Caco-2 (cell line): ENCODE measurements around the gene STAC2. TPM values are rescaled to one million over a fixed set of nuclear protein-coding genes. Genes with fewer than 3 reads are reported as not detected.

Experiments
- BruUV-seq: library from RNA; stranded (reverse); fragments of 400-500 nt; replicated peaks from 2 replicates; lab custom pipeline; 2021; lab: Mats Ljungman, UMichigan
- CTCF ChIA-PET: fragments of 300-600 bp; sonication (Branson Sonifier 250); formaldehyde crosslinking; loops from one replicate; lab custom pipeline; 2022; ENCODE audit warnings: antibody characterized with exemption; lab: Charles Lee
- POLR2A ChIA-PET: fragments of 300-600 bp; sonication (Branson Sonifier 250); formaldehyde crosslinking; loops from one replicate; lab custom pipeline; 2022; ENCODE audit warnings: antibody characterized with exemption; lab: Charles Lee
- DNase-seq, 2 experiments: peaks; one replicate each; pipeline versions ENCODE4 v3.0.0 to v3.0.0-alpha.2; 2020 to 2022
- H3K27me3 ChIP-seq: replicated peaks from 2 replicates; pipeline ENCODE4 v1.6.0; 2011; ENCODE audit warnings: low read length; ENCODE audit not compliant: control insufficient read depth, insufficient read depth
- H3K36me3 ChIP-seq: 2 replicates; pipeline ENCODE4 v1.5.1; 2011; ENCODE audit warnings: low read length; ENCODE audit not compliant: control insufficient read depth, insufficient read depth
- H3K4me1 ChIP-seq: fragments of 250-450 bp; sonication (Bioruptor Pico); 2 replicates; pipeline ENCODE4 v1.5.1; 2020; ENCODE audit warnings: mild to moderate bottlenecking
- H3K4me3 ChIP-seq: 2 replicates; pipeline ENCODE4 v1.5.1; 2011; ENCODE audit warnings: low read depth, mild to moderate bottlenecking, control low read depth, low read length
- H3K9me3 ChIP-seq: fragments of 250-450 bp; sonication (Bioruptor Pico); 2 replicates; pipeline ENCODE4 v1.5.1; 2020; ENCODE audit warnings: mild to moderate bottlenecking, moderate library complexity
- H3K27ac Mint-ChIP-seq: one replicate; pipeline ENCODE4 v1.8.0; 2022; ENCODE audit warnings: mixed read lengths; ENCODE audit not compliant: unreplicated experiment
- H3K27me3 Mint-ChIP-seq: one replicate; pipeline ENCODE4 v1.8.0; 2022; ENCODE audit warnings: mixed read lengths; ENCODE audit not compliant: insufficient read depth, unreplicated experiment
- H3K36me3 Mint-ChIP-seq: one replicate; pipeline ENCODE4 v1.8.0; 2022; ENCODE audit warnings: mild to moderate bottlenecking, mixed read lengths; ENCODE audit not compliant: insufficient read depth, unreplicated experiment
- H3K4me1 Mint-ChIP-seq: one replicate; pipeline ENCODE4 v1.8.0; 2022; ENCODE audit warnings: low read depth, mixed read lengths; ENCODE audit not compliant: unreplicated experiment
- H3K4me3 Mint-ChIP-seq: one replicate; pipeline ENCODE4 v1.8.0; 2022; ENCODE audit warnings: mild to moderate bottlenecking, moderate library complexity, mixed read lengths; ENCODE audit not compliant: unreplicated experiment
- H3K9me3 Mint-ChIP-seq: one replicate; pipeline ENCODE4 v1.8.0; 2022; ENCODE audit warnings: mixed read lengths; ENCODE audit not compliant: unreplicated experiment
- CTCF ChIP-seq, 2 experiments: fragments of 200-600 bp in 1 of 2; IDR thresholded peaks; 1 replicate in 1 of 2; 2 replicates in 1 of 2; pipeline versions ENCODE4 v1.5.1 to v1.8.0; 2011 to 2022; ENCODE audit warnings: antibody characterized with exemption in 1 of 2, control low read depth in 1 of 2, inconsistent platforms in 1 of 2, low read depth in 1 of 2, low read length in 1 of 2, mild to moderate bottlenecking in 1 of 2, moderate library complexity in 1 of 2; ENCODE audit not compliant: insufficient read depth in 1 of 2, severe bottlenecking in 1 of 2, unreplicated experiment in 1 of 2
- intact Hi-C: fragments of 100-400 bp; cut with micrococcal nuclease; formaldehyde crosslinking; loops from one replicate; pipeline ENCODE4 v1.10.0; 2022; ENCODE audit not compliant: unreplicated experiment
- total RNA-seq: library from RNA; stranded (reverse); gene quantifications from 2 replicates; pipeline ENCODE4 v1.2.3, GENCODE V29; 2022

Gene STAC2
- total RNA-seq, 1 experiment from 2014 or later = 0.09 TPM

GRCh38 chr17:39166437-39167335 is 59.1 kb downstream of the STAC2 start:
- no peak overlapping the region for H3K4me3 Mint-ChIP-seq
- peaks cover 23% of the 10 kb centered on the region for H3K4me1 Mint-ChIP-seq
- H3K36me3 ChIP-seq = no peaks in the 10 kb centered on the region
- H3K27me3 ChIP-seq = no peaks in the 10 kb centered on the region
- no peak overlapping the region for H3K4me3 ChIP-seq
- no peak for TF ChIP-seq CTCF (IDR thresholded peaks at IDR 0.05; ENCODE audit: insufficient read depth in 1 of 2, low read depth in 1 of 2, low read length in 1 of 2, severe bottlenecking in 1 of 2, unreplicated experiment in 1 of 2)
- H3K9me3 ChIP-seq = no peaks in the 10 kb centered on the region
- ChIA-PET CTCF (interaction anchor here (1.1 to 1.5 kb wide), 4 partner anchors 8 to 183 kb away, joined by 3 to 10 read pairs (median 4); no protein-coding TSS in a partner anchor), POLR2A (no interaction called here)
- H3K9me3 Mint-ChIP-seq = no peaks in the 10 kb centered on the region
- peak in 1 of 2 experiments; percentile 31 for DNase-seq
- intact Hi-C loops = no loop called here
- H3K4me1 ChIP-seq = peaks cover 21% of the 10 kb centered on the region
- no peak overlapping the region for H3K27ac Mint-ChIP-seq
- BruUV-seq = no TSS peak
- no peaks in the 10 kb centered on the region for H3K27me3 Mint-ChIP-seq
- no peaks in the 10 kb centered on the region for H3K36me3 Mint-ChIP-seq

- Histone ChIP-seq H3K36me3 (no peaks in the 10 kb centered on the region), H3K9me3 (no peaks in the 10 kb centered on the region), H3K4me1 (peaks cover 21% of the 10 kb centered on the region), H3K4me3 (no peak within 1 kb of the TSS), H3K27me3 (no peaks in the 10 kb centered on the region)
- intact Hi-C loops = no loop called here
- no peak within 1 kb of the TSS for H3K4me3 Mint-ChIP-seq
- no peak within 1 kb of the TSS for H3K27ac Mint-ChIP-seq
- CTCF ChIA-PET = interaction anchor here (1.5 kb wide), 1 partner anchor 9 kb away, joined by 10 read pairs; no protein-coding TSS in a partner anchor
- no peak for DNase-seq
- no TSS peak for BruUV-seq
- POLR2A ChIA-PET = no interaction called here
- no peaks in the 10 kb centered on the region for H3K36me3 Mint-ChIP-seq
- no peaks in the 10 kb centered on the region for H3K9me3 Mint-ChIP-seq
- TF ChIP-seq CTCF (IDR thresholded peaks at IDR 0.05; ENCODE audit: insufficient read depth in 1 of 2, low read depth in 1 of 2, low read length in 1 of 2, severe bottlenecking in 1 of 2, unreplicated experiment in 1 of 2) = no peak
- H3K4me1 Mint-ChIP-seq = peaks cover 23% of the 10 kb centered on the region
- H3K27me3 Mint-ChIP-seq = no peaks in the 10 kb centered on the region
These were observed 59.9 kb downstream of the STAC2 start, which contains the start of gene ARL5C for GRCh38 chr17:39165841-39166349. ARL5C (minus strand) TSS chr17:39166161; CDS start chr17:39165760, 401 bp downstream.

GRCh38 chr17:39165178-39165840 is 60.4 kb downstream of the STAC2 start:
- no peaks in the 10 kb centered on the region for H3K36me3 Mint-ChIP-seq
- POLR2A ChIA-PET = interaction anchor here (0.7 kb wide), 1 partner anchor 35 kb away, joined by 12 read pairs; the partner anchor contains the start of gene RPL19
- H3K9me3 Mint-ChIP-seq = no peaks in the 10 kb centered on the region
- BruUV-seq = no TSS peak
- H3K27me3 ChIP-seq = no peaks in the 10 kb centered on the region
- no peak overlapping the region for H3K4me3 ChIP-seq
- H3K27ac Mint-ChIP-seq = no peak overlapping the region
- DNase-seq = no peak
- peaks cover 21% of the 10 kb centered on the region for H3K4me1 ChIP-seq
- peaks cover 23% of the 10 kb centered on the region for H3K4me1 Mint-ChIP-seq
- no peak for TF ChIP-seq CTCF (IDR thresholded peaks at IDR 0.05; ENCODE audit: insufficient read depth in 1 of 2, low read depth in 1 of 2, low read length in 1 of 2, severe bottlenecking in 1 of 2, unreplicated experiment in 1 of 2)
- CTCF ChIA-PET = interaction anchor here (0.6 to 1.4 kb wide), 14 partner anchors 8 to 346 kb away, joined by 3 to 28 read pairs (median 4); partner anchors contain the start of gene RPL19
- H3K27me3 Mint-ChIP-seq = no peaks in the 10 kb centered on the region
- H3K36me3 ChIP-seq = no peaks in the 10 kb centered on the region
- intact Hi-C loops = no loop called here
- no peak overlapping the region for H3K4me3 Mint-ChIP-seq
- H3K9me3 ChIP-seq = no peaks in the 10 kb centered on the region
